GM10266 (cell line): ENCODE data around the gene MAP3K6.

ENCODE experiments used
- DNase-seq: peaks from one replicate; pipeline ENCODE4 v3.0.0; 2012; ENCODE audit errors: extremely low spot score
- TF ChIP-seq, protein P1 (sequence below): IDR thresholded peaks from 2 replicates; pipeline ENCODE4 v1.5.1; 2012; ENCODE audit warnings: mild to moderate bottlenecking, low read depth; ENCODE audit not compliant: control insufficient read depth, insufficient read depth; ENCODE audit errors: missing control alignments

The MAP3K6 gene

DNA sequence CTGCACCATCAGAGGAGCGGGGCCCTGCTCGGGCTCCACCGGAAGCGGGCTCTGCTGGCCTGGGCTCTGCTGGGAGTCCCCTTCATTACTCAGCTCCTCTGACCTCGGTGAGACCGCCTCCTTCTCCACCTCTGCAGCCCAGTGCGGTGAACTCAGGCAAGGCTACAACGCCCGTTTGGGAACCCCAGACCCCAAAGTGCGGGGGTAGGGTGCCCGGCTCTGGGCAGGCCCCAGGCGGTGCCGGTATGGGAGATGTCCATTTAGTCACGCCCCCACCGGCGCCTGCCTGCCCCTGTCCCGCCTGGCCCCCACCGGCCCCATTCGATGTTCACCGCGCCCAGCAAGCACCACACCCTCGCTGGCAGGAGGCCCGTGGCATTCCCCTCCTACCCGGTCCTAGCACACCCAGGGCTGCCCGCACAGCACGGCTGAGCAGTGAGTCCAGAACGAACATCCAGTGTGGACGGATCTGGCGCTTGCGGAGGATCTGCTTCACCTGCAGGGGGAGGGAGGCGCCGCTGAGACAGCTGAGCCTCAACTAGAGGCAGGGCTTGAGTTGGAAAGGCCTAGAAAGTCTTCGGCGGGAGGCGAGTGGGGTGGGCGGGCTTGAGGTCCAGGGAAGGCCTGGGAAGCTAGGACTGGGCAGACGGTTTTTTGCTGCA, 10.0 kb downstream of the MAP3K6 start:
- DNase-seq: no peak
- TF ChIP-seq, protein P1, sequence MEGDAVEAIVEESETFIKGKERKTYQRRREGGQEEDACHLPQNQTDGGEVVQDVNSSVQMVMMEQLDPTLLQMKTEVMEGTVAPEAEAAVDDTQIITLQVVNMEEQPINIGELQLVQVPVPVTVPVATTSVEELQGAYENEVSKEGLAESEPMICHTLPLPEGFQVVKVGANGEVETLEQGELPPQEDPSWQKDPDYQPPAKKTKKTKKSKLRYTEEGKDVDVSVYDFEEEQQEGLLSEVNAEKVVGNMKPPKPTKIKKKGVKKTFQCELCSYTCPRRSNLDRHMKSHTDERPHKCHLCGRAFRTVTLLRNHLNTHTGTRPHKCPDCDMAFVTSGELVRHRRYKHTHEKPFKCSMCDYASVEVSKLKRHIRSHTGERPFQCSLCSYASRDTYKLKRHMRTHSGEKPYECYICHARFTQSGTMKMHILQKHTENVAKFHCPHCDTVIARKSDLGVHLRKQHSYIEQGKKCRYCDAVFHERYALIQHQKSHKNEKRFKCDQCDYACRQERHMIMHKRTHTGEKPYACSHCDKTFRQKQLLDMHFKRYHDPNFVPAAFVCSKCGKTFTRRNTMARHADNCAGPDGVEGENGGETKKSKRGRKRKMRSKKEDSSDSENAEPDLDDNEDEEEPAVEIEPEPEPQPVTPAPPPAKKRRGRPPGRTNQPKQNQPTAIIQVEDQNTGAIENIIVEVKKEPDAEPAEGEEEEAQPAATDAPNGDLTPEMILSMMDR: no peak

DNA sequence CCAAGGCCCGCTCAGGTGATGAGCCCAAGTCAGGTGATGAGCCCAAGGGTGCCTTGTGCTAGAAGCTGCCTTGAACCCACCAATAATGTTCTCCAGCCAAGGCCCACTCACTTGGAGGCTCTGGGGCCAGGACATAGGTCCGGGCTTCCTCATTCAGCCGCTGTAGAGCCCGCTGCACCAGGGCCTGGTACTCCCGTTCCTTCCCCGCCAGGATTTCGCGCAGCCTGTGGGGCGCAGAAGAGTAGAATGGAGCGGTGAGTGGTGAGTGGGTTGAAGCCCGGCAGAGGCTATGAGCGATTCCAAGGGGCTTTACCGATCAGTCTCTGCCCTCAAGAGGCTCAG, 10.5 kb downstream of the MAP3K6 start:
- TF ChIP-seq, protein P1: no peak
- DNase-seq: no peak

DNA sequence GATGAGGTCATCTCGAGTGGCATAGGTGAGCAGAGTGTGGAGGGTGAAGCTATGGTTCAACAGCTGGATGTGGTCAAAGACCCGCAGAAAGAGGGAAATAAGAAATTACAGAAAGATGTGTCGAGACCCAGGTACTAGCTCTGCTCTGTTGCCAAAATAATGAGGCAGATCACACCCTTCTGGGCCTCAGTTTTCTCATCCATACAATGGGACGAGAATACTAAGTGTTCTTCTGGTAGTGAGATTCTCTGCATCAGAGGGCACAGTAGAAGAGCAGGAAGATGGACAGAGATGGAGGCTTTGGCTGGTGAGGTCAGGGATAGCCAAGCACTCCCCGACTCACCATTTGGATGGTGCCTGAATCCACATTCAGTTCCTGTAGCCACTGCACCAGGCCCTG, 11.1 kb downstream of the MAP3K6 start:
- DNase-seq: no peak
- TF ChIP-seq, protein P1: no peak

DNA sequence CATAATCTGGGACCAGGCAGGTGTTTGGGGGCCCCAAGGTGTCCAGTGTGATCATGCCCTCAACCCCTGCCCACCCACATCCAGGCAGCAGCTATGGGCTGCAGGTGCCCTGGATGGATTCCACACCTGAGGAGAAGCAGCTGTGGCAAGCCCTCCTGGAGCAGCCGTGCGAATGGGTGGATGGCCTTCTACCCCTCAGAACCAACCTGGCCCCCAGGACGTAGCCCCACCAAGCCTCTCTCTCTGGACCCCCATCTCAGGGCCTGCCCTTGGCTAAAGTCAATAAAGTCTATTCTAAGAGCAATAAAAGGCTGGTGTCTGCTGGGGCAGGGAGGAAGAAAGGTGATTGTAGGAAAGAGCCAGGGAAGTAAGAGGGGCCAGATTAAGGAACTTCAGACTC, 13.1 kb downstream of the MAP3K6 start:
- no peak for DNase-seq
- TF ChIP-seq, protein P1: no peak

DNA sequence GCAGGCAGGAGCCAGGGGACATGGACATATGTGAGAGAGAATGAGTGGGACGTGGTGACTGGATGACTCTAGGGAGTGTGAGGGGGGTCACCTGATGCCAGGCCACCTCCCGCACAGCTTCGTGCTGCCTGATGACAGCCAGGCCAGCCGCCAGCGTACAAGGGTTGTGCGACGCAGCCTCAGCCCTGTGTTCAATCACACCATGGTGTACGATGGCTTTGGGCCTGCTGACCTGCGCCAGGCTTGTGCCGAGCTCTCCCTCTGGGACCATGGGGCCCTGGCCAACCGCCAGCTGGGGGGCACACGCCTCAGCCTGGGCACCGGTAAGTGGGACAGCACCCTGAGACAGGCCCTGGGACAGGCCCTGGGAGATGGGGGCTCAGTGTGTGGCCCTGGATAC, 13.6 kb downstream of the MAP3K6 start:
- no peak for DNase-seq
- TF ChIP-seq, protein P1: no peak

DNA sequence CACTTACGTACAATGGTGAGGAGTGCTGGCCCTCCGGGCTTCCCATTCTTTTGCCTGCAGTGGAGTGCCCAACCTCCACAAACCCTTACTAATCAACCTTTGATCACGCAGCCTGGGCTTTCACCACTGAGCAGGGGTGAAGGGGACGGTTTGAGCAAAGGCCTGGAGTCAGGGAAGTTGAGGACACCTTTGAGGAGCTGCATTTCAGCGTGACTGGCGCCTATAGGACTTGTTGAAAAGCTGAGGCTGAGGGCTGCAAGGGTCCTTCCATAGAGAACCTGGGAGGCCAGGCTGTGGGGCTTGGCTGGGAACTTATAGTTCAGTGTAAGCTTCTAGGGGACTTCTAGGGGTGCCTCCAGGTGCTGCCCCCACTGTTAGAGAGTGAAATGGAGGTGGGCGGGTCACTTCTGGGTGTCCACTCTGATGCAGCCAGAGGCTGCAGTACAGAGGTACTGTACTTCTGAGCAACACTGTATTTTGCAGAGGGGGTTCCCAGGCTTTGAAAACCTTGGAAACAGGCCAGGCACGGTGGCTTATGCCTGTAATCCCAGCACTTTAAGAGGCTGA, 15.1 kb downstream of the MAP3K6 start:
- DNase-seq: no peak
- TF ChIP-seq, protein P1: no peak

DNA sequence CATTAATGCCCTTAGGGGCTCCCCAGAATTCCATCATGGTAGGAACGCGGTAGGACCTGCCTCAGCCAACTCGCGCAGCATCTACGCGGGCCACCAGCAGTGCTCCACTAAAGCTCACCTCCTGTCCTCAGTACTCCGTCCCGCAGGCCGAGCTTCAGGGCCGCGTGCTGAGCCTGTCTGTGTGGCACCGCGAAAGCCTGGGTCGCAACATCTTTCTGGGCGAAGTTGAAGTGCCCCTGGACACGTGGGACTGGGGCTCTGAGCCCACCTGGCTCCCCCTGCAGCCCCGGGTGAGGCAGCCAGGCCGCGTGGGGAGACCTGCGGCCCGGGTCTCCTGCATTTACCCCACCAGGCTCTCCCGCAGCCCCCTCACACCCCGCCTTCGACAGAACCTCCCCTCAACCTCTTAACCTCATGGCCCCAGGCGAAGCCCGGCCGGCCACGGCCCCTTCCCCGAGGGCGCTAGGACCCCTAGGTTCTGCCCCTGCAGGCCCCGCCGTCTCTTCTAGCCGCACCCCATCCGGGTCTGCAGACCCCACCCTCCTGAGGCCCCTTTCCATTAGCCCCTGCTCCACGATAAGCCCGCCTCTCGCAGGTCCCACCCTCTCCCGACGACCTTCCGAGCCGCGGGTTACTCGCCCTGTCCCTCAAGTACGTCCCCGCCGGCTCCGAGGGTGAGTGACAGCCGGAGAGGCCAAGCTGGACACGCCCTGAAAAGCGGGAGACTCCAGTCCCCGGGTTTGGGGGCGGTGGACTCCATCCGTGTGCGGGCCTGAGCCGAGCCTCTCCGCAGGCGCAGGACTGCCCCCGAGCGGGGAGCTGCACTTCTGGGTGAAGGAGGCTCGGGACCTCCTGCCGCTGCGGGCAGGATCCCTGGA, 15.9 kb downstream of the MAP3K6 start:
- DNase-seq: no peak
- TF ChIP-seq, protein P1: no peak
